GM08714 (cell line): ENCODE measurements around the gene CRTAC1.

Source experiments
- H3K4me3 ChIP-seq: fragments of 200-500 bp; sonication (Bioruptor generic); 2 replicates; pipeline ENCODE4 v1.5.1; 2014; ENCODE audit warnings: mild to moderate bottlenecking, low read length, inconsistent platforms
- ZNF274 ChIP-seq: IDR thresholded peaks from 2 replicates; pipeline ENCODE4 v1.6.1; 2012; ENCODE audit warnings: mild to moderate bottlenecking, low read depth, low read length

Gene CRTAC1

GRCh38 chr10:97928897-97929296 is 101.5 kb downstream of the CRTAC1 start:
- no peak overlapping the region for H3K4me3 ChIP-seq
- no peak for TF ChIP-seq ZNF274

- no peak for TF ChIP-seq ZNF274
- H3K4me3 ChIP-seq: no peak overlapping the region
Observed at GRCh38 chr10:97927622-97928021, 102.8 kb downstream of the CRTAC1 start.

DNA sequence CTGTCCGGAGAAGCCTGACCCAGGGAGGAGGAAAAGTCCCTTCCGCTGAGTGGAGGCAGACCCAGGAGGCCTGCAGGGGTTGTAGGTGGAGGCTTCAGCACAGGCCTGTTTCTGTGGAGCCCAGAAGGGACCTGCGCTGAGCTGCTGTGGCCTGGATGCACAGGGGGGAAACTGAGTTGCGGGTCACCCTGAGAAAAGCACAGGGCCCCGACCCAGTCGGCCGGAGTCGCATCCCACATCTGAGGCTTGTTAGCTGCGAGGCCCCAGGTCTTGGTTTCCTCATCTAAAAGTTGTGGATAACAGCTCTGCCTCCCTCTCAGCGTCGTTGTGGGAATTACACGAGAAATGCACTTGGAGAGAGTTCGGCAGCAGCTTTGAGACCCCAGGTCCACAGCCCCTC is 104.4 kb downstream of the CRTAC1 start:
- TF ChIP-seq ZNF274: no peak
- H3K4me3 ChIP-seq: no peak overlapping the region

DNA sequence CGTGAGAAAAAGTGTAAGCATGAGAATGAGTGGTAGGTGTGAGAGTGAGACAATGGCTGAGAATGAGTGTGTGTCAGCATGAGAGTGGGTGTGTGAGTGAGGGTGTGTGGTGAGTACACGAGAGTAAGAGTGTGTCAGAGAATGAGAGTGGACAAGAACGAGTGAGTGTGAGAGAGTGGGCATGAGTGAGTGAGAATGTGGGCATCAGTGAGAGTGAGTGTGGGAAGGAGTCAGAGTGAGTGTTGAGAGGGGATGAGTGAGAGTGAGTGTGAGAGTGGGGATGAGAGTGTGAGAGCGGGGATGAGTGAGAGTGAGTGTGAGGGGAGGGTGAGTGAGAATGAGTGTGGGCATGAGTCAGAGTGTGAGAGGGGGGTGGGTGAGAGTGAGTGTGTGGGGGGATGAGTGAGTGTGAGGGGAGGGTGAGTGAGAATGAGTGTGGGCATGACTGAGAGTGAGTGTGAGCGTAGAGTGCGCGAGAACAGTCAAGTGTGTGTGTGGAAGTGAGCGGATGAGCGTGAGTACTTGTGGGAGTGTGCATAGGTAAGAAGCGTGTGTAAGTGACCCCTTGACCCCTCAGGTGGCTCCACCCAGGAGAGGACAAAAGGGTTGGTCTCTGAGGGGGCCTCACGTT is 105.0 kb downstream of the CRTAC1 start:
- no peak overlapping the region for H3K4me3 ChIP-seq
- no peak for TF ChIP-seq ZNF274

- no peak for TF ChIP-seq ZNF274
- no peak overlapping the region for H3K4me3 ChIP-seq
Observed at GRCh38 chr10:97924678-97925077, 105.7 kb downstream of the CRTAC1 start.

DNA sequence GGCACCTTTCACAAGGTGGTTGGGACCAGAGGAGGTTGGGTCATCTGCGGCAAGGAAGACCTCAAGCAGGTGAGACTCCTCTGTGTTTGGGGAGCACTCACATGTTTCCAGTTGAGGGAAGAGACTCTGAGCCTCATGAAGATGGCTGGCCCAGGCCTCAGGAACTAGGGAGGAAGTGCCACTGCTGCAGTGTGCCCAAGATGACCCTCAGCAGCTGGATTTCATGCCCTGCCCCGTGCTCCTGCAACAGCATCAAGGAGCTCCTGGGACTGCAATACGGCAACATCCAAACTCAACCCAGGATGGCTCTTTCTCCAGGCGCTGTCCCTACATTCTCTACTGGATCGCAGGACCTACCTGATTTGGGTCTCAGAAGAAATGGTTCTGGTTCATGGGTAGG is 106.9 kb downstream of the CRTAC1 start:
- no peak overlapping the region for H3K4me3 ChIP-seq
- TF ChIP-seq ZNF274: no peak

GRCh38 chr10:97923057-97923456 is 107.4 kb downstream of the CRTAC1 start:
- H3K4me3 ChIP-seq: no peak overlapping the region
- TF ChIP-seq ZNF274: no peak

DNA sequence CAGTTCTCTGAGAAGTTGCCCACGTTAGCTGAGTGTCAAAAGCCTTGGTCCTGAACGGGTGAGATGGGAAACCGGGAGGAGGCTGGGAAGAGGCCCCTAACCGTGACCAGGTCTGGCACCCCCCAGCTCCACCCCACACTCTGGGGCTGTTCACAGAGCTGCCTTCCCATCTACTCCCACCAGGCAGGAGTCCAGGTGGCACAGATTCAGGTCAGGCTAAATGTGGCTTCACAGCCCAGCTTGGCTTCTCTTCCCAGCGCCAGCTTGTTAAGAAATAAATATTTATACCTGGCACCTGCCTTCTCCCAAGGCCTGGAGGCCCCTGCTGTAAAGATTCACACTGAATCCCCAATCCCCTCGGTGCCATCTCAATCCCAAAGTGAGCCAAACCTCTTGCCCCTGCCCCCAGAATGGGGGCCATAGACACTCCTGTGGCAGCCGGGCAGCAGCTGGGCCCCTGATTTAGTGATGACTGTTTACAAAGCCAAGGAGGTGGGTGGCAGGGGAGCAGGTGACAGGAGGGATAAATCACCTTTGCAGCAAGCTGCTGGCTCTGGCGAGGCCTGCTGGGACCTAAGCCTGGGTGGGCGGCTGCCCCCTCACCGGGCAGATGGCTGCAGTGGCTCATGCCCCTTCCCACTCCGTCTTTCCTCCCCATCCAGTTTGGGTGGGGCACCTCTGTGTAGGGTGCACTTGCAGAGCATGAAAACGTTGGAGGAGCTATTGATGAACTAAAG is 108.2 kb downstream of the CRTAC1 start:
- TF ChIP-seq ZNF274: no peak
- no peak overlapping the region for H3K4me3 ChIP-seq

DNA sequence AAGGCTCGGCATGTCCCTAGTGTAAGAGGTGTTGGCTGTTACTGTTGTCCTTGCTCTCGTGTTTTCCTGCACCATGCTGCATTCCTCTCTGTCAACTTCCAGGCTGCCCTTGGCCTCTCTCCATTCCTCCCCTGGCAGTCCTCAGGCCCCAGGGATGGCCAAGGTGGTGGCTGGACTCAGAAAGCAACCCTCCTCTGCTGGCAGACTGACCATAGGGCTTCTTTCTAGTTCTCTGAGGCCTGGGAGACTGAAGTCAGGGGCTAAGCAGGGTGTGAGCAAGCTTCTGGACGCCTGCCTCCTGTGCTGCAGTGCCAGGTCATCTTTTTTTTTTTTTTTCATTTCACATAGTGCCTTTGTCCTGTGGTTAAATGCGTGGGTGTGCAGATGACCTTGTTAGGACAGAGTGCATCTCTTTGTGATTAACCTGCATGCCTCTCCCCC is 108.8 kb downstream of the CRTAC1 start:
- TF ChIP-seq ZNF274: no peak
- H3K4me3 ChIP-seq: no peak overlapping the region

GRCh38 chr10:97920865-97921264 is 109.6 kb downstream of the CRTAC1 start:
- TF ChIP-seq ZNF274: no peak
- no peak overlapping the region for H3K4me3 ChIP-seq

DNA sequence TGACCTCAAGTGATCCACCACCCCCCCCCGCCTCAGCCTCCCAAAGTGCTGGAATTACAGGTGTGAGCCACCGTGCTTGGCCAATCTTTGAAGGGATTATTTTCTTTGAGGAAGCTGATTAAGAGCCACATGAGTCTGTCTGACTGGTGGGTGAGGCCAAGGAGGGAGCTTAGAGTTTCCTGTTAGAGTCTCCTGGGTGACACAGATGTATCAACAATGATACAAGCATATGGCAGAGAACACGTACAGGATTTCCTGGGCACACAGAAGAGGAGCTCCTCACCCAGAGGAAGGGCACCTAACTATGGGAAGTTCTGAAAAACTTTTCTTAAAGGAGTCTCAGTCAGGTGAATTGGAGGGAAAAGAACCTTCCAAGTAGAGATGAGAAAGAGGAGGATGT is 111.4 kb downstream of the CRTAC1 start:
- no peak for TF ChIP-seq ZNF274
- H3K4me3 ChIP-seq: no peak overlapping the region

- no peak overlapping the region for H3K4me3 ChIP-seq
- TF ChIP-seq ZNF274: no peak
Observed at GRCh38 chr10:97916586-97916985, 113.8 kb downstream of the CRTAC1 start.

DNA sequence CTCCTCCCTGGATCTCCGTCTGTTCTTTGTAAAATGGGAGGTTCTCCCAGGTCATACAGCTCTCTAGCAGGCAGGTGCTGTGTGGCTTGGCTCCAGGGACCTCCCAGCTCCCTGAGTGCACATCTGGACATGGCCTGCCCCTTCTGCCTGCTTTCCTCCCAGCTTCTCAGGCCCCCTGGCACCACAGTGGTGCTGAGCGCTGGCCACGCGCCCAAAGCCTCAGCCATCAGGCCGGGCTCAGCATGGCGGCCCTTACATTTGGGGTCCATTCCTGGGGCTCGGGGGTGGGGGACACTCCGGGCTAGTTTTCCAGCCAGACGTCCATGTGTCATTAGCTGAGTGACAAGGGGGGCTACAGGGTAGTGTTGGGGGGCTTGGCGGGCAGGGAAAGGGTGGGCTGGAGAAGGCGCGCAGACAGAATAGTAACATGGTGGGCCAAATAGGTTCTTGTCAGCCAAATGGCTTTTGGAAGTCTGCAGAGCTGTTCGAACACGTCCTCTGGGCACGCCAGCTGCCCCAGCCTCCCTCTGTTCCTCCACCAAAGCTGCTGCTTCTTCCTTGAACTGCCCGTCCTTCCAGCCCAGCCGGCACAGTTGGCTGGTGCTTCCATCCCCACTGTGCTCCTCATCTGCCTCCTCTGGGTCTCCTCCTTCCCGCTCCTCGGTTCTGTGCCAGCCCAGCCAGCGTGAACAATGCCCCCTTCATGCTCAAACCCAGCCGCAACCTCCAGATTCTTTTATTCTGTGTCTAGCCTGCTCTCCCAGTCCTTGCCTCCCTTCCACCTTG is 114.9 kb downstream of the CRTAC1 start:
- no peak for TF ChIP-seq ZNF274
- no peak overlapping the region for H3K4me3 ChIP-seq

GRCh38 chr10:97914837-97915211 is 115.6 kb downstream of the CRTAC1 start:
- no peak overlapping the region for H3K4me3 ChIP-seq
- no peak for TF ChIP-seq ZNF274

- H3K4me3 ChIP-seq: no peak overlapping the region
- TF ChIP-seq ZNF274: no peak
Observed at GRCh38 chr10:97914171-97914836, 116.1 kb downstream of the CRTAC1 start.
